ENCODE data around the gene TPSB2.

TPSB2 gene

GRCh38 chr16:1181404-1182315, 48.3 kb downstream of the TPSB2 start:
- no peak for DNase-seq (ENCODE audit: low spot score)

GRCh38 chr16:1180549-1181403, 49.2 kb downstream of the TPSB2 start:
- DNase-seq (ENCODE audit: low spot score), result no peak
